RWPE2 (cell line): ENCODE measurements around the gene CCDC169.
"Not testable (repeated sequence)": the region's sequence is repeated elsewhere in the genome, so short reads cannot be mapped to it uniquely, and the experiment has no call there.

Source experiments
- ATAC-seq: fragments of 200-7000 bp; cut with Tn5 transposase; 3 replicates; pipeline ENCODE4 v1.9.1; 2021; ENCODE audit warnings: low read depth
- DNase-seq: peaks from one replicate; pipeline ENCODE4 v3.0.0-alpha.2; 2020; ENCODE audit warnings: low spot score
- H3K27ac ChIP-seq: fragments of 450-650 bp; 2 replicates; pipeline ENCODE4 v1.5.1; 2017; ENCODE audit warnings: mild to moderate bottlenecking; ENCODE audit not compliant: poor library complexity, severe bottlenecking
- H3K27me3 ChIP-seq: fragments of 250-450 bp; sonication (Bioruptor Pico); 2 replicates; pipeline ENCODE4 v1.5.1; 2021; ENCODE audit warnings: mild to moderate bottlenecking, moderate library complexity; ENCODE audit not compliant: insufficient read depth, poor library complexity, severe bottlenecking
- H3K36me3 ChIP-seq: fragments of 250-450 bp; sonication (Bioruptor Pico); 2 replicates; pipeline ENCODE4 v1.5.1; 2020; ENCODE audit warnings: low read depth, mild to moderate bottlenecking, moderate library complexity
- H3K4me1 ChIP-seq: fragments of 250-450 bp; sonication (Bioruptor Pico); 2 replicates; pipeline ENCODE4 v1.5.1; 2021; ENCODE audit warnings: mild to moderate bottlenecking, moderate library complexity; ENCODE audit not compliant: insufficient read depth, poor library complexity, severe bottlenecking
- H3K4me3 ChIP-seq: fragments of 250-450 bp; sonication (Bioruptor Pico); 2 replicates; pipeline ENCODE4 v1.5.1; 2021; ENCODE audit warnings: mild to moderate bottlenecking, moderate library complexity; ENCODE audit not compliant: severe bottlenecking
- H3K9me3 ChIP-seq: fragments of 250-450 bp; sonication (Bioruptor Pico); 2 replicates; pipeline ENCODE4 v1.5.1; 2021; ENCODE audit warnings: mild to moderate bottlenecking, moderate library complexity; ENCODE audit not compliant: severe bottlenecking
- TF ChIP-seq, protein P1 (sequence below): fragments of 450-650 bp; IDR thresholded peaks from one replicate; pipeline ENCODE4 v1.5.1; 2017; ENCODE audit warnings: mild to moderate bottlenecking, moderate library complexity; ENCODE audit not compliant: poor library complexity, severe bottlenecking

Gene CCDC169

GRCh38 chr13:36337938-36338641 lies 40.5 kb upstream of the CCDC169 start:
- H3K36me3 ChIP-seq = peaks cover 13% of the 10 kb centered on the region

DNA sequence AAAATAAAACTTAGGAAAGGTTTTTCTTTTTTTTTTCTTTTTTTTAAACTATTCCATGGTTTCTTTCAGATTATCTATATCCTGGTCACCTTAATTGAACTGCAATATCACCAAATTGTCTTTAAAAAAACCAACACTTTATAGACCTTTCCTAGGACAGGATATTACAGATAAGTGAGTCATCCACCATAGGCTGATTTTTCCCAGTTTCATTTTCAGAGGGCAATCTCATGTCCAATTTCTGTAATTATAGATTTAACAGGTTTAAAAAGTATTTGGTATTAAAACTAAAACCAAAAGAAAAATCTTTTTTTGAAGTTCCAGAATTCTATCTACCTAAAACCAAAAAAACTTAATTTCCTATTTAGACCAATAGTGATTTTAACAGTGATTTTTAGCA lies 35.4 kb upstream of the CCDC169 start:
- Histone ChIP-seq H3K27ac (peak overlapping the region; percentile 48), H3K27me3 (no peaks in the 10 kb centered on the region), H3K4me3 (no peak overlapping the region), H3K9me3 (no peaks in the 10 kb centered on the region), H3K4me1 (peaks cover 18% of the 10 kb centered on the region), H3K36me3 (peaks cover 62% of the 10 kb centered on the region)
- TF ChIP-seq, protein P1, sequence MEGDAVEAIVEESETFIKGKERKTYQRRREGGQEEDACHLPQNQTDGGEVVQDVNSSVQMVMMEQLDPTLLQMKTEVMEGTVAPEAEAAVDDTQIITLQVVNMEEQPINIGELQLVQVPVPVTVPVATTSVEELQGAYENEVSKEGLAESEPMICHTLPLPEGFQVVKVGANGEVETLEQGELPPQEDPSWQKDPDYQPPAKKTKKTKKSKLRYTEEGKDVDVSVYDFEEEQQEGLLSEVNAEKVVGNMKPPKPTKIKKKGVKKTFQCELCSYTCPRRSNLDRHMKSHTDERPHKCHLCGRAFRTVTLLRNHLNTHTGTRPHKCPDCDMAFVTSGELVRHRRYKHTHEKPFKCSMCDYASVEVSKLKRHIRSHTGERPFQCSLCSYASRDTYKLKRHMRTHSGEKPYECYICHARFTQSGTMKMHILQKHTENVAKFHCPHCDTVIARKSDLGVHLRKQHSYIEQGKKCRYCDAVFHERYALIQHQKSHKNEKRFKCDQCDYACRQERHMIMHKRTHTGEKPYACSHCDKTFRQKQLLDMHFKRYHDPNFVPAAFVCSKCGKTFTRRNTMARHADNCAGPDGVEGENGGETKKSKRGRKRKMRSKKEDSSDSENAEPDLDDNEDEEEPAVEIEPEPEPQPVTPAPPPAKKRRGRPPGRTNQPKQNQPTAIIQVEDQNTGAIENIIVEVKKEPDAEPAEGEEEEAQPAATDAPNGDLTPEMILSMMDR = no peak
- DNase-seq (no peak), ATAC-seq (peak; percentile 48; the same call in 1 of the 3 replicates)

More at GRCh38 chr13:36337938-36338641, 40.5 kb upstream of the CCDC169 start:
- H3K9me3 ChIP-seq = no peaks in the 10 kb centered on the region
- ATAC-seq (no peak), DNase-seq (no peak)
- H3K27me3 ChIP-seq = no peaks in the 10 kb centered on the region
- no peak overlapping the region for H3K27ac ChIP-seq
- TF ChIP-seq, protein P1 = no peak
- H3K4me3 ChIP-seq = no peak overlapping the region
- peaks cover 34% of the 10 kb centered on the region for H3K4me1 ChIP-seq

GRCh38 chr13:36332255-36332654 lies 34.6 kb upstream of the CCDC169 start:
- Histone ChIP-seq H3K36me3 (peaks cover 70% of the 10 kb centered on the region), H3K4me1 (peaks cover 18% of the 10 kb centered on the region), H3K27ac (peak overlapping the region; percentile 48)
- H3K9me3 ChIP-seq, H3K27me3 ChIP-seq, ATAC-seq, DNase-seq, H3K4me3 ChIP-seq: not testable (repeated sequence)

DNA sequence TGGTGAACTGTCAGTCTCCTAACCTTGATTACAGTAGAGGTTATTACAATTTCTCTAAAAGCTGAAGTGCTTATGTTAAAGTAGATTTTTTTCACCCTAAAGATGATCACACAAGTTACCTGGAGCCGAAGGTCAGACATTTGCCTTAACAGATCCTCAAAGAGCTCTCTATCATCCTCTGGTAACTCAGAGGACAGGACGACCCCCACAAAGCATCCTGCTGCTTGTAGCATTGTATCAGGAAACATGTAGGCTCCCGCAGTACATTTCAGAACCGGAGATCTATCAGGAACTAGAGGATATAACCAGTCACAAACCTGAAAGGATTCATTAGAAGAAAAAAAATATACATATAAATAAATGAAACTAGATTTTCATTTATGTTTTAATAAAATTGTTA lies 33.7 kb upstream of the CCDC169 start:
- Histone ChIP-seq H3K27ac (no peak overlapping the region), H3K4me1 (peaks cover 18% of the 10 kb centered on the region), H3K9me3 (no peaks in the 10 kb centered on the region), H3K4me3 (no peak overlapping the region), H3K36me3 (peaks cover 80% of the 10 kb centered on the region), H3K27me3 (no peaks in the 10 kb centered on the region)
- ATAC-seq (no peak), DNase-seq (no peak)
- TF ChIP-seq, protein P1 = no peak

- Histone ChIP-seq H3K27ac (no peak overlapping the region), H3K36me3 (peaks cover 94% of the 10 kb centered on the region), H3K27me3 (no peaks in the 10 kb centered on the region), H3K4me1 (peaks cover 15% of the 10 kb centered on the region), H3K4me3 (no peak overlapping the region), H3K9me3 (no peaks in the 10 kb centered on the region)
- TF ChIP-seq, protein P1 = no peak
- DNase-seq = no peak
- ATAC-seq = no peak
These were observed 31.7 kb upstream of the CCDC169 start for GRCh38 chr13:36329361-36329760.
